ENCODE results near the gene VSTM2B.

DNA sequence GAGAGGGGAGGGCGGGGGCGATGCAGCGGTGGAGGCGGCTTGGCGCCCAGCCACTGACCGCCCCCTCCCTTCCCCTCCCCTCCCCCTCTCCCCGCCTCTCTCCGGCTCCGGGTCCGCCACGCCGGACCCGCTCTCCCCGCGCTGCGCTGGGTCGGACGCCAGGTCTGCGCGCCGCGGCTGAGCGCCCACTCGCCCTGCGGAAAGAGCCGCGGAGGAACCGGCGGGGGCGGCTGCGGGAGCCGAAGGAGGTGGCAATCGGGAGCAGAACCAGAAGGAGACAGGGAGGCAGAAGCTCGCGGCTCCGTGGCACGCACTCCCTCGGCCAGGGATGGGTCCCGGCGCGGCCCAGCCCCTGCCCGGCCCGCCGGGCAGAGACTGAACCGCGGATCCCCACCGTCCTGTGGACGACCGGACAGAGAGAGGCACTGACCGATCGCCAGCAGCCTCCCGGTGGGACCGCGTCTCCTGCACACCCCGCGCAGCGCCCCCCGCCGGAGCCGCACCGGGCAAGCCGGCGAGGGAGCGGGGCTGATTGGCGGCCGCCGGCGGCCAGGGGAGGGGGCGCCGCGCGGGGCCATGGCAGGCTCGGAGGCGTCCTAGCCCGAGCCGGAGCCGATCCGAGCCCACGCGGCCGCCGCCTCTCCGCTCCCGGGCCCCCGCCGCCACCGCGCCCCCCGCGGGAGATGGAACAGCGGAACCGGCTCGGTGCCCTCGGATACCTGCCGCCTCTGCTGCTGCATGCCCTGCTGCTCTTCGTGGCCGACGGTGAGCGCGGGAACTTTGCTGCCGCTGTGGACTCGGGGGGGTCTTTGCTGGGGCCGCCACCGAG, at the start of gene VSTM2B:
- TF ChIP-seq, protein P1, sequence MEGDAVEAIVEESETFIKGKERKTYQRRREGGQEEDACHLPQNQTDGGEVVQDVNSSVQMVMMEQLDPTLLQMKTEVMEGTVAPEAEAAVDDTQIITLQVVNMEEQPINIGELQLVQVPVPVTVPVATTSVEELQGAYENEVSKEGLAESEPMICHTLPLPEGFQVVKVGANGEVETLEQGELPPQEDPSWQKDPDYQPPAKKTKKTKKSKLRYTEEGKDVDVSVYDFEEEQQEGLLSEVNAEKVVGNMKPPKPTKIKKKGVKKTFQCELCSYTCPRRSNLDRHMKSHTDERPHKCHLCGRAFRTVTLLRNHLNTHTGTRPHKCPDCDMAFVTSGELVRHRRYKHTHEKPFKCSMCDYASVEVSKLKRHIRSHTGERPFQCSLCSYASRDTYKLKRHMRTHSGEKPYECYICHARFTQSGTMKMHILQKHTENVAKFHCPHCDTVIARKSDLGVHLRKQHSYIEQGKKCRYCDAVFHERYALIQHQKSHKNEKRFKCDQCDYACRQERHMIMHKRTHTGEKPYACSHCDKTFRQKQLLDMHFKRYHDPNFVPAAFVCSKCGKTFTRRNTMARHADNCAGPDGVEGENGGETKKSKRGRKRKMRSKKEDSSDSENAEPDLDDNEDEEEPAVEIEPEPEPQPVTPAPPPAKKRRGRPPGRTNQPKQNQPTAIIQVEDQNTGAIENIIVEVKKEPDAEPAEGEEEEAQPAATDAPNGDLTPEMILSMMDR (conservative IDR thresholded peaks at IDR 0.05) = no peak
- no peak for TF ChIP-seq ZFX (IDR thresholded peaks at IDR 0.05)

Data from C4-2B (cell line).